T-helper 2 cell treated with Interferon-gamma antibody and Interleukin-4, amounts not matched to agents 100 ng/mL and 5 ng/mL, for 36 hours (primary cell): Measurements from ENCODE around the gene ZIC5. TPM values are rescaled to one million over a fixed set of nuclear protein-coding genes. Genes with fewer than 3 reads are reported as not detected.
"Not testable (repeated sequence)": the region's sequence is repeated elsewhere in the genome, so short reads cannot be mapped to it uniquely, and the experiment has no call there.

ENCODE experiments used
- intact Hi-C: fragments of 100-400 bp; cut with micrococcal nuclease; formaldehyde crosslinking; loops from one replicate; pipeline ENCODE4 v1.15.1; 2023
- total RNA-seq: library from RNA; stranded (reverse); gene quantifications from 2 replicates; pipeline ENCODE4 v1.2.3, GENCODE V29; 2022

ZIC5 gene
- total RNA-seq, 1 donor from 2014 or later = not detected

- intact Hi-C loops = not testable (repeated sequence)
These were observed 26.1 kb downstream of the ZIC5 start for GRCh38 chr13:99945515-99945914.

GRCh38 chr13:99944606-99945005, 27.0 kb downstream of the ZIC5 start:
- intact Hi-C loops = no loop called here

GRCh38 chr13:99944102-99944501, 27.5 kb downstream of the ZIC5 start:
- intact Hi-C loops = no loop called here

- intact Hi-C loops = no loop called here
These were observed 29.7 kb downstream of the ZIC5 start for GRCh38 chr13:99941911-99942310.

DNA sequence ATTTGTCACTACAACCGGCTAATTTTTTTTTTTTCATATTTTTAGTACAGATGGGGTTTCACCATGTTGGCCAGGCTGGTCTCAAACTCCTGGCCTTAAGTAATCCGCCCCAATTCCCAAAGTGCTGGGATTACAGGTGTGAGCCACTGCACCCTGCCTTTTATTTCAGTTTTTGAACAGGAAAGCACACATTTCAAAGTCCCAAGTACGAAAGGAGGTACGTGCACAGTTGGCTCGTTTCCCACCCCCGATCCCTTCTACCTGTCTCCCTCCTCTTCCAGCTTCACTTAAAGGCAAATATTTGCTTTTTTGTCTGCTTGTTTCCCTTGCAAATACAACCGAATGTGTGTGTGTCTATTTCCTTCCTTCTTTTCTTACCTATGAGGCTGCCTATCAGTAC, 30.5 kb downstream of the ZIC5 start:
- intact Hi-C loops = no loop called here

- intact Hi-C loops = no loop called here
These were observed 32.9 kb downstream of the ZIC5 start for GRCh38 chr13:99938635-99939034.

- intact Hi-C loops = no loop called here
These were observed 35.8 kb downstream of the ZIC5 start for GRCh38 chr13:99935772-99936171.

DNA sequence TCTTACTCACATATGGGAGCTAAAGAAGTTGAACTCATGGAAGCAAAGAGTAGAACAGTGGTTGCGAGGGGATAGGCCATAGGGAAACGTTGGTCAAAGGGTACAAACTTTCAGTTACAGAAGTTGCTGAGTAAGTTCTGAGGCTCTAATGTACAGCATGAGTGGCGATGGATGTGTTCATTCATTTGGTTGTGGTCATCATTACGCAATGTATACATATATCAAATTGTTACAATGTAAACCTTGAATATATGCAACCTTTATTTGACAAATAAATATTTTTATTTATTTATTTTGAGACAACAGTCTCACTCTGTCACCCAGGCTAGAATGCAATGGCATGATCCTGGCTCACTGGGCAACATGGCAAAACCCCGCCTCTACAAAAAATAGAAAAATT, 38.7 kb downstream of the ZIC5 start:
- intact Hi-C loops = no loop called here

GRCh38 chr13:99930925-99931324, 40.6 kb downstream of the ZIC5 start:
- intact Hi-C loops = no loop called here

- intact Hi-C loops = no loop called here
These were observed 41.7 kb downstream of the ZIC5 start for GRCh38 chr13:99929866-99930265.

DNA sequence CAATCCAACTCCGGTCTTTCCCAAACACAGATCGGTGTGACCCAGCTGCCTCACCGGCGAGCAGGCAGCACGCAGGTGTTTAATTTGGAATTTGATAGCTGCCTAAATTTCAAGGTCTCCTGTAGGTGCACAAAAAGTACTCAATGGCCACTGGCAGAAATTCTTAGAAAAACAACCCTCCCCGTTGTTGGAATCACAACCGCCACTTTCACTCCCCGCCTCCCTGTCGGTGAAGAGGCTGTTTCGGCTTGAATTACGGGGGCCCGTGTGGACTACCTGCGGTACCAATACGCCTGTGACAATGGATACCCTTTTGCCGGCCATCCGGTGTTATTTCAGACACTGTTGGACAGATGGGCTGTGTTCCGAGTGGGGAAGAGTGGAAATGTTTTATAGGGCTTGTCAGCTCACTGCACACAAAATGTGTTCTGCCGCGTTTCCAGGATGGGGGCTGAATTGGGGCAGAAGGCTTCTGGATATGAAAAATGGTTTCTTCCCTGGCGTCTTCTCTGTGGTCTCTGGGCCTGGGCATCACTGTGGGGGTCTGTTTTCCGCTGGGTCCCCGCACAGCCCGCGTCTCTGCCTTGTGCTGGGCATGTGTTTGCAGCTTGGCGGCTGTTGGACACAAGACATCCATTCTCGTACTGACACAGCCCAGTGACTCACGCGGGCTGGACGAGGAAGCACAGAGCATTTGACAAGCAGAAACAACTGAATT, 45.4 kb downstream of the ZIC5 start:
- intact Hi-C loops = no loop called here

- intact Hi-C loops = no loop called here
These were observed 47.5 kb downstream of the ZIC5 start for GRCh38 chr13:99923877-99924582.

- intact Hi-C loops = no loop called here
These were observed 48.7 kb downstream of the ZIC5 start for GRCh38 chr13:99922631-99923404.

- intact Hi-C loops = no loop called here
These were observed 52.4 kb downstream of the ZIC5 start for GRCh38 chr13:99919132-99919531.

GRCh38 chr13:99916366-99917103, 55.0 kb downstream of the ZIC5 start:
- intact Hi-C loops = loop anchor here (1.0 kb wide), 2 partner anchors 319 to 598 kb away; no protein-coding TSS in a partner anchor

GRCh38 chr13:99913167-99913566, 58.4 kb downstream of the ZIC5 start:
- intact Hi-C loops = no loop called here

Other genes with a start within 250 kb of the ZIC5 start
- gene ZIC2, start 10.0 kb upstream of the ZIC5 start, total RNA-seq = not detected in 2 replicates
- 7.7 and 8.0 TPM in 2 replicates for gene PCCA, start 117.3 kb upstream of the ZIC5 start, total RNA-seq